DMS53 treated with DMSO at 0.1 percent for 48 hours (cell line): ENCODE data around the gene INPP5D.

Experiments used
- DNase-seq: peaks from one replicate; lab custom pipeline; 2025; ENCODE audit not compliant: unreplicated experiment; lab: John Stamatoyannopoulos, UW

INPP5D gene

DNA sequence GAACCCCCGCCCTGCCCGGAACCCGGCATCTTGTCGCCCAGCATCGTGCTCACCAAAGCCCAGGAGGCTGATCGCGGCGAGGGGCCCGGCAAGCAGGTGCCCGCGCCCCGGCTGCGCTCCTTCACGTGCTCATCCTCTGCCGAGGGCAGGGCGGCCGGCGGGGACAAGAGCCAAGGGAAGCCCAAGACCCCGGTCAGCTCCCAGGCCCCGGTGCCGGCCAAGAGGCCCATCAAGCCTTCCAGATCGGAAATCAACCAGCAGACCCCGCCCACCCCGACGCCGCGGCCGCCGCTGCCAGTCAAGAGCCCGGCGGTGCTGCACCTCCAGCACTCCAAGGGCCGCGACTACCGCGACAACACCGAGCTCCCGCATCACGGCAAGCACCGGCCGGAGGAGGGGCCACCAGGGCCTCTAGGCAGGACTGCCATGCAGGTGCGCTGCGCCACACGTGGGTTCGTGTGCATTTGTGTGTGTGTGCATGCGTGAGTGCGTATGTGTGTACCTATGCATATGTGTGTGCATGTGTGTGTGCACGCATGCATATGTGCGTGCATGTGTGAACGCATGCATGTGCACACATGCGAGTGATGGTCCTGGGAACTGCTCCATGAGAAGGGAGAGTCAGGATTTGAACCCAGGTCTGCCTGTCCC, 144.3 kb downstream of the INPP5D start:
- DNase-seq: no peak

DNA sequence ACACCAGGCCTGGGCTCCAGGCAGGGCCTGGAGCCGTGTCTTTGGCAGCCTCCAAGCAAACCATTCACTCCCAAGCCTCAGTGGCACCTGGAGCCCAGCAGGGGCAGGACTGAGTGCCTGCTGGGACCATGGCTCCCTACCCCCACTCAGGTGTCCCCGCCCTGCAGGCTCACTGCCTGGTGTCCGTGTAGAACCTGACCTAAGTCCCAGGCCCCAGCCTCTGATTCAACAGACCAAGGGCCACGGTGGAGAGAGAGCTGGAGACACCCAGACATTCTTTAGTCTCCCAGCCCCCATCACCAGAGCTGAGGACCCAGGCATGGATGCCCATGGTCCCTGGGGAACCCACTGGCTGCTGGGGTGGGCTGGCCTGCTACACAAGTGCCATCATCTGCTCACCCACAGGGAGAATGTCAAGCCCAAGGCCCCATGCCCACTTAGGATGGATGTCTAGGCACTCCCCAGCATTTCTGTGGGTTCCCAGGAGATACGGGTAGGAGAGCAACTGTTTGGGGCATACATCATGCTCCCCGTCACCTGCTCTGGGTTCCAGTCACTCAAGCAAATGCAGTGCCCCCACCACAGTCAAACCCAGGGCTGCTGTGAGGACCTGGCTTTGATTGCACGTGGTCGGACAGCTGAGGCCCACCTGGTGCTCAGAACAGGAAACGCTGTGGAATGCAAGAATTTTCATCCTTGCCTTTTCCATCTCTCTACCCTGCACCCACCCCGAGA, 148.4 kb downstream of the INPP5D start:
- DNase-seq: no peak

DNA sequence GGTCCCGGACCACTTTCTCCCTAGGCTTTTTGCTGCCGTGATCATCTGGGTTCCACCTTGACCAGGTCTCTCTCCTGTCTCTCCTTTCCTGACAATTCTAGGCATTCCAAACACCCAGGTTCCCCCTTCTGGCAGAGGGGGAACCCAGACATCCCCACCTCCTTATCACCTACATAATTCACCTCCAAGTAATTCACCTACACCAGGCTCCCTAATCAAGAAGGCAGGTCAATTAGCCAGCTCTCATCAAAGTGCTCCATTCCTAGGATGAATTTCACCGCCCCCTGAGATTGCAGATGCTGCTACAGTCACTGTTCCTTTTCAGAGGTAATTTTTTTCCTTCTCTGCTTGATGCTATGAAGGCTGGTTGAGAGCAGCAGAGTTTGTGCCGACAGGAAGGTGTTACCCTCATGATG, 149.0 kb downstream of the INPP5D start:
- DNase-seq: no peak

DNA sequence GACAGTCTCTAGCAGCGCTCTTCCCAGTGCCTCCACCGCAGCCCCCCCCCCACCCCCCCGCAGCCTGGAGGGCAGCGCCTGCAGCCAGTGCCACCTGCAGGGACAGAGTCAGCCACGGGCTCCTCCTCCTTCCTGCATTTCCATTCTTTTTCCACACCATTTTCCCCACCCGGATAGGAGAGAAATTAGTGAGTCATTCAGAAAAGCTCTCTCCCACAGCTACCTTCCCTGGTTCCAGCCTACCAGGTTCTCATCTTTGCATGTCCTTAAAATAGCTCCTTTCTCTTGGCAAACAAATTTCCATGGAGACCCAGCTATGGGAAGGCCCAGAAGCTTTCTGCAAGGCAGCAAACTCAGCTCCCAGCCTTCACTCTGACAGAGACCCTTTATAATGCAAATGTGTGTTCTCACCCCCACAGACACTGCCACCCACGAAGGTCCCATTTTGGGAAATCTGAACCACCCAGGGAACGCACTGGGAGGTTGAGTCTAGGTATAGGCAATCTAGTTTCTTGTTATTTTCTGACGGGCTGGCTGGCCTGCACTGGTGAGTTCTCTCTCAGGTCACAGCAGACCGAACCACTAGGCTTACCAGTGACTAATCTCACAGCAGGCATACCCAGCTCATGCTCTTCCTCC, 149.5 kb downstream of the INPP5D start:
- no peak for DNase-seq

DNA sequence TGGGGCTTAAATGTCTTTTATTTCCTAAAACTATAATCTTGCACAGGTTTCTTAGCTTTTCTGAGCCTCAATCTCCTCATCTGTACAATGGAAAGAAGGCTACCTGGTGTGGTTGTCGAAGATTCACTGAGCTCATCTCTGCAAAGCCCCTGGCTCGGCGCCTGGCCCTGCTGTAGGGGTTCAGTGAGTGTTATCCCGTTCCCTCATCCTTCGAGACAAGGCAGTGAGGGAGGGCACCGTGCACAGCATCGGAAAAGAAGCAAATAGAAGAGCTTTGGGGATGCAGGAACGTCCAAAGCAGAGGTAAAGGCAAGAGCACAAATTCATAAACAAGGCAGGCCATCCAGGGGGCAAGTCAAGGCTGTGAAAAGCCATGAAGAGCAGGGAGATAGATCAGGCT, 150.1 kb downstream of the INPP5D start:
- no peak for DNase-seq

DNA sequence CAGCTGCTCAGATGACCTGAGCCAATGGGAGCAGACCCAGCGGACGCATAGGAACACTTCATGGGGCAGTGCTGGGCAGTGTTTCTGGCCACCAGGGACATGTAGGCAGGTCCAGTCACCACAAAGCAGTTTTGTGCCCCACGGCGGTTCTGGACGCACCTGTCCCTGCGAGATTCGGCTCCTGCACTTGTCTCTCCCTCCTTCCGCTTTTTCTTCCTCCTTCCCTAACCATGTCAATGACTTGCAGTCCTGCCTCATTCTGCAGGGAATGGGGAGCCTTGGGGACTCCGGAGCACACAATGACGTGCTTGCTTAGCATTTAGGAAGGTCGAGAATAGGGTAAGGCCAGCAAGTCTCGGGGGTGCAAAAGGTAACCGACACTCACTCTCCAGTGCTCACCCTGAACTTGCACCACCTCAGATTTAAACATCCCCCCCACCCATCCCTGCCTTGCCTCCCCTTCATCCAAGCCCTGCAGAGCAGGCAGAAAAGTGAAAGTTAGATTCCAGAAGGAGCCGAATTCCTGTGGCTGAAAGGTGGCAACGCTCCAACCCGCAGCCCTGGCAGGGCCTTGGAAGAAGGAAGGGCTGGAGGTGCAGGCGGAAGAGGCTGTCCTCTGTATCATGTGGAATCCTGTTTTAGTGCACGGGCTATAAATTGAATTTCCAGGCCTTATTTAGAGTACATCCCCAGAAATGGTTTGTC, 150.9 kb downstream of the INPP5D start:
- DNase-seq: no peak

DNA sequence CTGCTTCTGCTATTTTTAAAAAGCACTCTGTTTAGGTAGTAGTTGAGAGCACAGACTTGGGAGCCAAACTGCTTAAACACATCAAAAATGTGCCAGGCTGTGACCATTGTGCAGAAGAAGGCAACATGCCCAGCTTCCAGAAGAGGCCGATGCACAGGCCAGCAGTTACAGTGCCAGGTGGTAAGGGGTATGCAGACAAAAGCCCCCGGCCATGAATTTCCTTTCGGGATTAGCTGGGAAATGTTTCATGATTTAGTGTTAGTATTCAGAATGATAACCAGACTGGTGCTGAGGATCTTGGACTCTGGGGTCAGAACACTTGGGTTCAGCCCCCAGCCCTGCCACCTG, 151.4 kb downstream of the INPP5D start:
- DNase-seq: no peak

DNA sequence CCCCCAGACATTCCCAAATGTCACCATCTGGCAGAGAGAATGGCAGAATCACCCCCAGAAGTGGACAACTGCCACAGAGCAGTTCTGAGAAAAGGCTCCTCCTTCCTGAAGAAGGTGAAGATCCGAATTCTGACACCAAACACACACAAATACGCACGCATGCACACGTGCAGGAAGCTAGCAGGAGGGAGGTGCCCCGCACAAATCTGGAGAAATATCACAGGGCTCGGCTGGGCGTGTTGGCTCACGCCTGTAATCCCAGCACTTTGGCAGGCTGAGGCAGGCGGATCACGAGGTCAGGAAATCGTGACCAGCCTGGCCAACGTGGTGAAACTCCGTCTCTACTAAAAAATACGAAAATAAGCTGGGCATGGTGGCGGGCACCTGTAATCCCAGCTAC, 152.9 kb downstream of the INPP5D start:
- no peak for DNase-seq

DNA sequence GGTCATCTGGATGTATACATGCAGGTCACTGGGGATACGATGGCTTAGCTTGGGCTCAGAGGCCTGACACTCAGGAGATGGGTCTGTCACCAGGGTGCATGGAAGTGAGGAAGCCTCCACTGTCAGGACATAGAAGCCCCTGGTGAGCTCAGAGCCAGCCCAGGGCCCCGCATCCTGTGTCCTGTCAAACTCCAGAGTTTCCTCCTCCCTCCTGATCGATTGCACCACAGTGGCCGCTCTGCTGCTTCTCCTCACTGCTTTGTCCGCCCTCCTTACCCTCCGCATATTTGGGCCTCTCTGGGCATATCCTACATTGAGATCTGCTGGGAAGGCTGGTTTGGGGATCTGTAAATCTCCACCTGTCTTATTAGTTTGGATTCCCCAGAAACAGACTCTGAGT, 153.8 kb downstream of the INPP5D start:
- no peak for DNase-seq

DNA sequence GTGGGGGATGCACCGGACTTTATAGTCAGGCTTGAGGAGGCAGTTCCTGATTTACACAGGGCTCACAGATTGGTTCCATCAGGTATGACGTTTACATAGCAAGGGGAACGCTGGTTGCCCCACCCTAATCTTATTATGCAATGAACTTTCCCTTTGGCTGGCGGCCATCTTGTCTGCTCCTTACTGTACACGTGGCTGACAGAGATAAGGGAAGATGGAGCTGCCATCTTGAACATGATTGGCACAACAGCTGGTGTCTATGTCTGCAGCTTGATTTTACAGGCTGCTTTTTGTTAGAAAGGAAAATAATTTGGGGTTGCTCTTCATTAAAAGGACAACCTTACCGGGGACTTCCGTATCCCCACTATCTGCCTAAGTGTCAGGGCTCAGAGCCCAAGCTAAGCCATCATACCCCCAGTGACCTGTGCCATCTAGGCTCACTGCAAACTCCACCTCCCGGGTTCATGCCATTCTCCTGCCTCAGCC, 157.8 kb downstream of the INPP5D start:
- DNase-seq: no peak

DNA sequence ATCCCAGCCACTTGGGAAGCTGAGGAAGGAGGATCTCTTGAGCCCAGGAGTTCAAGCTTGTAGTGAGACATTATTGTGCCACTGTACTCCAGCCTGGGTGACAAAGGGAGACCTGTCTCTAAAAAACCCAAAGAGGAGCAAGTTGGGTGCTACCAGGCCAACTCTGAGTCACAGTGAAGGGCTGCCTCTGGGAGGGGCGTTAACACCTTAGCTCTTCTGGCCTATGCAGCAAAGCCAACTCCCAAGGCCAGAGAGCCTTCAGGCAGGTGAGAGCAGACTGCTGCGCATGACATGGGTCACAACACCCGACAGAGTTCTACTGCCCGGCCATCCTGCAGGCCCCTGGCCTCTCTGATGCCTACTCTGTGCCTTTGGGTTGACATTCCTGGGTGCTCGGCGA, 158.7 kb downstream of the INPP5D start:
- no peak for DNase-seq

DNA sequence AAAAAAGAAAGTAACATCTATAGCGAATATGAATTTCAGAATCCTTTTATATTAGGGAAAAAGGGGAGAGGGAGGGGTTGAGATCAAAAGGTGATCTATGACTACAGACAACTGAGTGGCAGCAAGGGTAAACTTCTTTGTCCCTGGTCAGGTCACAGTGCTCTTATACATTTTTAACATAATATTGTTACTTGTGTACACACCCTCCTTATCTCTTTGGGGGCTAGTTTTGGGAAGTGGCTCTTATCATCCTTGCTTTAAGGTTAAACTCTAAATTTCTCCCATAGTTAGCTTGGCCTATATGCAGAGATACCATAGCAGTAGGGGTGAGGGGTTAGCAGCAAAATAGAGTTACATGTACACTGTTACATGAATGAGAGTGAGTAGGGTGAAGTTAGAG, 159.7 kb downstream of the INPP5D start:
- DNase-seq: no peak

DNA sequence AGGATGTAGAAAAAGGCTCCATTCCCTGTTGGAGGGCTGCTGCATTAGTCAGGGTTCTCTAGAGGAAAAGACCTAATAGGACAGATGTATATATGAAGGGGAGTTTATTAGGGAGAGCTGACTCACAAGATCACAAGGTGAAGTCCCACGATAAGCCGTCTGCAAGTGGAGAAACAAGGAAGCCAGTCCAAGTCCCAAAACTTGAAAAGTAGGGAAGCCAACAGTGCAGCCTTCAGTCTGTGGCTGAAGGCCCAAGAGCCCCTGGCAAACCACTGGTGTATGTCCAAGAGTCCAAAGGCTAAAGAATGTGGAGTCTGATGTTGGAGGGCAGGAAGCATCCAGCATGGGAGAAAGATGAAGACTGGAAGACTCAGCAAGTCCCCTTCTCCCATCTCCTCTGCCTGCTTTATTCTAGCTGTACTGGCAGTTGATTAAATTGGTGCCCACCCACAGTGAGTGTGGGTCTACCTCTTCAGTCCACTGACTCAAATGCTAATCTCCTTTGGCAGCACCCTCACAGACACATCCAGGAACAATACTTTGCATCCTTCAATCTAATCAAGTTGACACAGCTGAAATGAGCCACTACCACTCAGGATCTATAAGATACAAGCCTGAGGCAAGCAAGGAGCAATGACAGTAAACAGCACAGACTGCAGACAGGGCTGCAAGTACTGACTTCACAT, 161.4 kb downstream of the INPP5D start:
- DNase-seq: no peak

DNA sequence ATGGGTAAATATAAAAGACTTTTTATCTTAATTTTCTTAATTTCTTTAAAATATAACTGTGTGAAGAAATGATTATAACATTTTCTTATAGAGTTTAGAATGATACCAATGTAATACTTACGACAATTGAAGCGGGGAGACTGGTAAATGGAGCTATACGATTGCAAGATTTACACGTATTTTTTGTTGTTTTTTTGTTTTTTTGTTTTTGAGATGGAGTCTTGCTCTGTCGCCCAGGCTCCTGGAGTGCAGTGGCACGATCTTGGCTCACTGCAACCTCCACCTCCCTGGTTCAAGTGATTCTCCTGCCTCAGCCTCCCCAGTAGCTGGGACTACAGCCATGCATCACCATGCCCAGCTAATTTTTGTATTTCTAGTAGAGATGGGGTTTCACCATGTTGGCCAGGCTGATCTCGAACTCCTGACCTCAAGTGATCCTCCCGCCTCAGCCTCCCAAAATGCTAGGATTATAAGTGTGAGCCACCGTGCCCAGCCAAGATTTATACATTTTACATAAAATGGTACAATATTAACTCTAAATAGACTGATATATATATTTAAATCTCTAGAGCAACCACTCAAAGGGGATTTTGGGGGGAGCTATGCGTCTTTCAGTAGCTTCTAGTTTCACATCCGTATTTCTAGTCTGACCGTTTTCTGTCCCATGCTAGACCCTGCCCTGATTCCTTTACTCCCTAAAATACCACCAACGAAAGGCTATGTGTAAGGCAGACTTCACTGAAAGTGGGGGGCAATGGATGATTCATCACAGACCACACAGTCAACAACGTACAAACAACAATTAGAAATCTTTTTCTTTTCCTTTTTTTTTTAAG, 163.1 kb downstream of the INPP5D start:
- no peak for DNase-seq

DNA sequence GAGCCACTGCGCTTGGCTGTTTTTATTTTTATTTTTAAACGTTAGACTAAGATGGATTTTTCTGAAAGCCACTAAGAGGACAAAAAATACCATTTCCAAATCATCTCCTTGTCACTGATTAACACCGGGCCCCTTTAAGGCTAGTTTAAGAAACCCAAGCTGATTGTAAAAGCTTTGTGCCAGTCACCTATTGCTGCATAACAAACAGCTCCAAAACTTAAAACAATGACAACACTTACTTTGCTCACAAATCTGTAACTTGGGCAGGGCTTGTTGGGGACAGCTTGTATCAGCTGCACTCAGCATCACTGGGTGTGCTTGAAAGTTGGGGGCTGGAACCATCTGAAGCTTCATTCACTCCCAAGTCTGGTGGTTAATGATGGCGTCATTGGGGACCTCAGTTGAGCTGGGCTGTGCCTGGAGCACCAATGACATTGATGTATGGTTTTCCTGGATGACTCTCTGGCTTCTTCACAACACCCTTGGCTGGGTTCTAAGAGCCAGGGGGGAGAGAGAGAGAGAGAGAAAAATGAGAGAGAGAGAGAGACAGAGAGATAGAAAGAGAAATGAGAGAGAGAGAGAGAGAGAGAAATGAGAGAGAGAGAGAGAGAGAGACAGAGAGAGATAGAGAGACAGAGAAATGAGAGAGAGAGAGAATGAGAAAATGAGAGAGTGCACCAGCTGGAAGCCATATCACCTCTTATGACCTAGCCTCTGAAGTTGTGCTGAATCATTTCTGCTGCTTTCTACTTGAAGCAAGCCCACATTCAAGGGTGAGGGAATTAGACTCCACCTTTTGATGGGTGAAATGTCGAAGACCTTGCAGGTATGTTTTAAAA, 165.3 kb downstream of the INPP5D start:
- no peak for DNase-seq

DNA sequence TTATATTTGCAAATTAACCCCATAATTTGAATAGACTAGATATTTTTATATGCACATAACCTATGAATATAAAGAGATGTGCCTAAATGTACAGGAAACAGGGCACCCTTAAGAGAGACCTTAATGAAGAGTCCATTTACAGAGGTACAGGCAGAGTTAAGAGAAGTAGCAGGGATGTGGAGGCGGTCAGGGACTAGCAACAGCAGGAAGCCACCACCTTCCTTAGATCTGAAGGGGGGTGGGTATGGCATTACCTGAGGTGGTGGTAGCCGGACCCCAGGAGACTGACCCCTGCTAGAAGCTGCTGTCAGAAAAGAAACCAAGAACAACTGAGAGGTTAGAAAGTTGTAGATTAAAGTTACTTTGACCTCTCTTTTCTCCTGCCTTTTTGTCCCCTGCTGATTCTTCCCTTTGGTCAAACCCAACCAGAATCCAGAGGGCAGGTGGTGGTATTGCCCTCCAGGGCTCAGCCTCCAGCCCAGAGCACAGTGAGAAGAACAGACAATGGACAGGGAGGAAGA, 166.4 kb downstream of the INPP5D start:
- DNase-seq: no peak

DNA sequence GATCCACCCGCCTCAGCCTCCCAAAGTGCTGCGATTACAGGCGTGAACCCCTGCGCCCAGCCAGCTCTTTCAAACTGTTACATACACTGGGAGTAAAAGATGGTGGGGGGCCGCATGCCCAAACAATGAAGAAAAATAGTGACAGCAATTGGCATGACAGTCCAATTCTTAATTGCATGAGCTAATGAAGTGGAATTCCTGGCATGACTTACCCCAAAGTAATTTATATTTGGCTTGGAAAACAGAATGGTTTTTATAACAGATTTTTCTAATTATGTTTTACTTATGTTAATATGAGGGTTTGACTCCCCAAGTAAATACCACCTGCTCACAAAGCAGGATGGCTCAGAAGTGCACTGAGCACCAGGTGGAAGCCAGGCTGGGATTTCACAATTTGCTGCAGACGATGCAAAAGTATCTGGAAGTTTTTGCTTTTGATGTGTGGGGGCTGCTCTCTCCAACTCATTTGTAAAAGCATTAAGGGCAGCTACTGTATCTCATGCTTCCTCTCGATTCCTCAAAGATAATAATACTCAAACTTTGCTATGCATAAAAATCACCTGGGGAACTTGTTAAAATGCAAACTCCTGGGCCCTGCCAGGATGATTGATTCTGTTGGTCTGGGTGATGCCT, 167.3 kb downstream of the INPP5D start:
- DNase-seq: no peak

DNA sequence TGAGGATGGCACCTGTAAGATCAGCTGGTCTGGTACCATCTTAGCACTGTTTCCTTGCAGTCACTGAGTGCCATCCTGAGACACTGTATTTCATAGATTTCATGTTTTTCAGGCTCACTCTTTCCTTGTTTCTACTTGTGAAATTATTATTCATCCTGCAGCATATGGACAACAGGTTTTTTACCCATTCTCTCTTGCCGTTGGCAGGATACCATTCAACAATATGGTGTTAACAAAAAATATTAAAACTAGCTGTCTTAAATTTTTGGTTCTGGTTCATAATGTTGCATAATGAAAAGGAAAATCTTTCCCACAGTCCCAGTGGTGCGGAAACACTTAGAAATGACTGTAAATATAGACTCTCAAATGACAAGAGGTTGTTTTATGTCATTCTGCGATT, 168.2 kb downstream of the INPP5D start:
- DNase-seq: no peak
